PC-3 (cell line): ENCODE results near the gene TEKT5. TPM values are rescaled to one million over a fixed set of nuclear protein-coding genes. Genes with fewer than 3 reads are reported as not detected.

Experiments used
- ATAC-seq: fragments of 200-7000 bp; cut with Tn5 transposase; 2 replicates; pipeline ENCODE4 v1.9.1; 2020; ENCODE audit warnings: mild to moderate bottlenecking, moderate library complexity
- BruUV-seq: library from RNA; stranded (reverse); fragments of 400-500 nt; replicated peaks from 2 replicates; lab custom pipeline; 2021; lab: Mats Ljungman, UMichigan
- CTCF ChIA-PET: fragments of 300-600 bp; sonication (Branson Sonifier 250); formaldehyde crosslinking; loops from one replicate; lab custom pipeline; 2022; ENCODE audit warnings: antibody characterized with exemption; lab: Charles Lee
- POLR2A ChIA-PET: fragments of 300-600 bp; sonication (Branson Sonifier 250); formaldehyde crosslinking; loops from one replicate; lab custom pipeline; 2022; ENCODE audit warnings: antibody characterized with exemption; ENCODE audit not compliant: unreplicated experiment; lab: Charles Lee
- DNase-seq: peaks from one replicate; pipeline ENCODE4 v3.0.0-alpha.2; 2015
- H2AFZ ChIP-seq: fragments of 300-600 bp; sonication (generic); 2 replicates; pipeline ENCODE4 v1.6.0; 2016; ENCODE audit warnings: antibody characterized with exemption, low read length
- H3F3A ChIP-seq: fragments of 300-600 bp; sonication (generic); one replicate; pipeline ENCODE4 v1.6.0; 2017; ENCODE audit warnings: antibody characterized with exemption, low read length, control low read depth, mild to moderate bottlenecking; ENCODE audit not compliant: unreplicated experiment
- H3K27ac ChIP-seq: fragments of 300-600 bp; sonication (generic); 2 replicates; pipeline ENCODE4 v1.5.1; 2016; ENCODE audit warnings: mild to moderate bottlenecking, low read length
- H3K27me3 ChIP-seq: fragments of 300-600 bp; sonication (generic); 2 replicates; pipeline ENCODE4 v1.6.1; 2016; ENCODE audit warnings: low read length, mixed read lengths
- H3K36me3 ChIP-seq: fragments of 300-600 bp; sonication (generic); 2 replicates; pipeline ENCODE4 v1.6.1; 2016; ENCODE audit warnings: low read depth, mixed run types, low read length, mixed read lengths
- H3K4me1 ChIP-seq: fragments of 300-600 bp; sonication (generic); 2 replicates; pipeline ENCODE4 v1.5.1; 2016; ENCODE audit warnings: low read length; ENCODE audit not compliant: insufficient read depth
- H3K4me2 ChIP-seq: fragments of 300-600 bp; sonication (generic); 2 replicates; pipeline ENCODE4 v1.6.0; 2016; ENCODE audit warnings: low read length
- H3K4me3 ChIP-seq: fragments of 300-600 bp; sonication (generic); 2 replicates; pipeline ENCODE4 v1.5.1; 2016; ENCODE audit warnings: mild to moderate bottlenecking, low read length, mixed read lengths
- H3K79me2 ChIP-seq: fragments of 300-600 bp; sonication (generic); 2 replicates; pipeline ENCODE4 v1.6.1; 2017; ENCODE audit warnings: low read length, mixed read lengths
- H3K9ac ChIP-seq: fragments of 300-600 bp; sonication (generic); 2 replicates; pipeline ENCODE4 v1.6.0; 2016; ENCODE audit warnings: mild to moderate bottlenecking, low read length
- H3K9me2 ChIP-seq: fragments of 300-600 bp; sonication (generic); replicated peaks from 2 replicates; pipeline ENCODE4 v1.6.1; 2016; ENCODE audit warnings: mixed run types, low read length, mixed read lengths
- H3K9me3 ChIP-seq: fragments of 300-600 bp; sonication (generic); 2 replicates; pipeline ENCODE4 v1.6.1; 2016; ENCODE audit warnings: low read length, mixed read lengths
- H4K20me1 ChIP-seq: fragments of 300-600 bp; sonication (generic); 2 replicates; pipeline ENCODE4 v1.6.1; 2016; ENCODE audit warnings: low read length, mixed read lengths
- EZH2 ChIP-seq: fragments of 300-600 bp; sonication (generic); IDR thresholded peaks from one replicate; pipeline ENCODE4 v1.6.1; 2017; ENCODE audit warnings: antibody characterized with exemption, mild to moderate bottlenecking, low read length; ENCODE audit not compliant: unreplicated experiment
- EZH2phosphoT487 ChIP-seq: fragments of 300-600 bp; sonication (generic); IDR thresholded peaks from 2 replicates; pipeline ENCODE4 v1.6.1; 2018; ENCODE audit warnings: mild to moderate bottlenecking, antibody characterized with exemption, low read length, borderline replicate concordance
- intact Hi-C: fragments of 100-400 bp; cut with micrococcal nuclease; formaldehyde crosslinking; loops from 2 replicates; pipeline ENCODE4 v1.9.0; 2023
- total RNA-seq: library from RNA; depleted of rRNA; stranded (reverse); fragments of >200 nt; gene quantifications from 2 replicates; pipeline ENCODE4 v1.2.3, GENCODE V29; 2014
- TF ChIP-seq, protein P1 (sequence below): fragments of 300-600 bp; sonication (generic); conservative IDR thresholded peaks from 2 replicates; pipeline ENCODE4 v1.5.1; 2017; ENCODE audit warnings: antibody characterized with exemption, low read depth, mild to moderate bottlenecking, low read length

The TEKT5 gene
- total RNA-seq, 1 experiment from 2014 or later = not detected

DNA sequence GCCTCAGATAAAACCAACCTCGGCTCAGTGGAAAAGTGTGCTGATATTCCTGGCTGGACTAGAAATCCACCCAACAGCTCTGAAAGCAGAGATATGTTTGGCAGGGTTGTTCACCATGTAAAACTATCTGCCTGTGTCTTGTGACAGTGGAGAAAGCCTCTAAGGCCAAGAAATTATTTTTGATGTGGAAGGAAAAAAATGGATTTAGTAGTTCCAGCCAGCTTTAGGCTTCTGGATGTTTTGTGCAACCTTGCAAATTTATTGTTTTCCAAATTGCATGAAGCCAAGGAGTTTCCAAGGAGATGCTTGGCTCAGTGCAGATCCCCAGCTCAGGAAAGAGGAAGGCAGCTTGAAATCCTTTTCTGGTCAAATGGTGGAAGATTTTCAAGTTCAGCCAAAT is 31.6 kb downstream of the TEKT5 start:
- no peak for ATAC-seq
- Histone ChIP-seq H3K27me3 (no peaks in the 10 kb centered on the region), H3K36me3 (no peaks in the 10 kb centered on the region), H3K9ac (no peak overlapping the region), H3F3A (no peaks in the 10 kb centered on the region), H3K79me2 (no peaks in the 10 kb centered on the region), H3K4me2 (no peak overlapping the region), H4K20me1 (no peaks in the 10 kb centered on the region), H3K27ac (no peak overlapping the region), H3K4me1 (no peaks in the 10 kb centered on the region), H3K4me3 (no peak overlapping the region), H3K9me3 (no peaks in the 10 kb centered on the region), H3K9me2 (no peaks in the 10 kb centered on the region), H2AFZ (no peak overlapping the region)
- TF ChIP-seq, protein P1, sequence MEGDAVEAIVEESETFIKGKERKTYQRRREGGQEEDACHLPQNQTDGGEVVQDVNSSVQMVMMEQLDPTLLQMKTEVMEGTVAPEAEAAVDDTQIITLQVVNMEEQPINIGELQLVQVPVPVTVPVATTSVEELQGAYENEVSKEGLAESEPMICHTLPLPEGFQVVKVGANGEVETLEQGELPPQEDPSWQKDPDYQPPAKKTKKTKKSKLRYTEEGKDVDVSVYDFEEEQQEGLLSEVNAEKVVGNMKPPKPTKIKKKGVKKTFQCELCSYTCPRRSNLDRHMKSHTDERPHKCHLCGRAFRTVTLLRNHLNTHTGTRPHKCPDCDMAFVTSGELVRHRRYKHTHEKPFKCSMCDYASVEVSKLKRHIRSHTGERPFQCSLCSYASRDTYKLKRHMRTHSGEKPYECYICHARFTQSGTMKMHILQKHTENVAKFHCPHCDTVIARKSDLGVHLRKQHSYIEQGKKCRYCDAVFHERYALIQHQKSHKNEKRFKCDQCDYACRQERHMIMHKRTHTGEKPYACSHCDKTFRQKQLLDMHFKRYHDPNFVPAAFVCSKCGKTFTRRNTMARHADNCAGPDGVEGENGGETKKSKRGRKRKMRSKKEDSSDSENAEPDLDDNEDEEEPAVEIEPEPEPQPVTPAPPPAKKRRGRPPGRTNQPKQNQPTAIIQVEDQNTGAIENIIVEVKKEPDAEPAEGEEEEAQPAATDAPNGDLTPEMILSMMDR = no peak
- no peak for TF ChIP-seq EZH2
- no peak for TF ChIP-seq EZH2phosphoT487
- ChIA-PET CTCF (no interaction called here), POLR2A (interaction anchor here (0.6 kb wide), 1 partner anchor 1541 kb away, joined by 3 read pairs; no protein-coding TSS in a partner anchor)
- no TSS peak for BruUV-seq
- DNase-seq = no peak
- intact Hi-C loops = no loop called here

DNA sequence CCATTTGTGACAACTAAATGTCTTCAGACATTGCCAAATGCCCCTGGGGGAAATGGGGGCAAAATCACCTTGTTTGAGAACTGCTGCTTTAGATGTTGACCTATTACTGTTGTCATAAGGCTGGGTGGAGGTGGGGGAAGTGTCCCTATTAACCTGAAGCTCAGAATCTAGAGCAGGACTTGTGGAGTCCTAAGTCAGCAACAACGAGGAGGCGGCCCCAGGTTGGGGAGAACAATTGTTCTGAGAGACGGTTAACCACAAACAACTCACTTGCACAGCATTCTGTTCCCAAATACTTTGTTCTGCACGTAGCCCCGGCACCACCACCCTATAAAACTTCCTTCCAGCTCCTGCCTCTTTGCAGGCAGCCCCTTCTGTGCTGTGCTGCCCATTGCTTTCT is 32.5 kb downstream of the TEKT5 start:
- no peaks in the 10 kb centered on the region for H3K27me3 ChIP-seq
- ATAC-seq = no peak
- H3K4me2 ChIP-seq = no peak overlapping the region
- no peaks in the 10 kb centered on the region for H3K36me3 ChIP-seq
- H4K20me1 ChIP-seq = no peaks in the 10 kb centered on the region
- CTCF ChIA-PET = no interaction called here
- H3K4me1 ChIP-seq = no peaks in the 10 kb centered on the region
- no peak overlapping the region for H2AFZ ChIP-seq
- no peaks in the 10 kb centered on the region for H3K79me2 ChIP-seq
- H3K9ac ChIP-seq = no peak overlapping the region
- BruUV-seq = no TSS peak
- H3K4me3 ChIP-seq = no peak overlapping the region
- DNase-seq = no peak
- no peak overlapping the region for H3K27ac ChIP-seq
- intact Hi-C loops = no loop called here
- POLR2A ChIA-PET = interaction anchor here (0.7 kb wide), 1 partner anchor 82 kb away, joined by 3 read pairs; the partner anchor contains the start of gene NUBP1
- TF ChIP-seq, protein P1 = no peak
- TF ChIP-seq EZH2phosphoT487 = no peak
- no peak for TF ChIP-seq EZH2
- H3K9me2 ChIP-seq = no peaks in the 10 kb centered on the region
- no peaks in the 10 kb centered on the region for H3K9me3 ChIP-seq
- no peaks in the 10 kb centered on the region for H3F3A ChIP-seq

DNA sequence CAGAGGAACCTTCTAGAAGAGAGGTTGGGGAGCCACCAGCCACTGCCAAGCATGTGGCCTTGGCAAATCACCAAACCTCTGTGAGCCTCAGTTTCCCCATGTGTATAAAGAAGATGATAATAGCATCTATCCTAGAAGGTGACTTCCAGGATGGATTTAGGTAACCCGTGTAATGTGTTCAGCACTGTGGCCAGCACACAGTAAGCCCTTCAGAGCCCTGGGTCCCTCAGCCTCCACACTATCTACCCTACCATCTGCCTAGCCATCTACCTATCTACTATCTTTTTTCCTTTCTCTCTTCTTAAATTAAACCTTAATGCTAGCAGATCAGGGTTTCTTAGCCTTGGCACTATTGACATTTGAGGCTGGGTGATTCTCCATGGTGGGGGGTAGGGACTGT is 33.0 kb downstream of the TEKT5 start:
- H3K9me2 ChIP-seq = no peaks in the 10 kb centered on the region
- no peaks in the 10 kb centered on the region for H3K9me3 ChIP-seq
- no peaks in the 10 kb centered on the region for H4K20me1 ChIP-seq
- H3K4me2 ChIP-seq = no peak overlapping the region
- H3K27me3 ChIP-seq = no peaks in the 10 kb centered on the region
- ChIA-PET CTCF (no interaction called here), POLR2A (no interaction called here)
- DNase-seq (no peak), ATAC-seq (no peak)
- H3K4me1 ChIP-seq = no peaks in the 10 kb centered on the region
- TF ChIP-seq, protein P1 = no peak
- TF ChIP-seq EZH2 (no peak), EZH2phosphoT487 (no peak)
- BruUV-seq = no TSS peak
- H3K36me3 ChIP-seq = no peaks in the 10 kb centered on the region
- H2AFZ ChIP-seq = no peak overlapping the region
- no peak overlapping the region for H3K9ac ChIP-seq
- H3K79me2 ChIP-seq = no peaks in the 10 kb centered on the region
- no peak overlapping the region for H3K27ac ChIP-seq
- H3F3A ChIP-seq = no peaks in the 10 kb centered on the region
- H3K4me3 ChIP-seq = no peak overlapping the region
- intact Hi-C loops = no loop called here
